Stomach smooth muscle (tissue), 2 donors: ENCODE measurements around the gene ABCC1.
A peak's percentile ranks its signal among the peaks of the same experiment; 100 is the strongest.
"Not testable (repeated sequence)": the region's sequence is repeated elsewhere in the genome, so short reads cannot be mapped to it uniquely, and the experiment has no call there.

Experiments used
- H3K27ac ChIP-seq: one replicate; pipeline ENCODE4 v1.7.0; 2013; ENCODE audit warnings: mild to moderate bottlenecking, low read length, inconsistent platforms
- H3K27me3 ChIP-seq, 2 donors: one replicate each; pipeline ENCODE4 v1.7.0; 2013; ENCODE audit warnings: low read length in 2 of 2; ENCODE audit not compliant: insufficient read depth in 2 of 2, control insufficient read depth in 1 of 2
- H3K36me3 ChIP-seq, 2 donors: one replicate each; pipeline ENCODE4 v1.7.0; 2013; ENCODE audit warnings: low read length in 2 of 2; ENCODE audit not compliant: control insufficient read depth in 2 of 2, insufficient read depth in 2 of 2
- H3K4me1 ChIP-seq: one replicate; pipeline ENCODE4 v1.7.0; 2013; ENCODE audit warnings: low read length; ENCODE audit not compliant: control insufficient read depth, insufficient read depth
- H3K4me3 ChIP-seq, 2 donors: one replicate each; pipeline ENCODE4 v1.7.0; 2013; ENCODE audit warnings: low read length in 2 of 2
- H3K9ac ChIP-seq, 2 donors: one replicate each; pipeline ENCODE4 v1.7.0; 2013; ENCODE audit warnings: low read length in 2 of 2, mild to moderate bottlenecking in 1 of 2
- H3K9me3 ChIP-seq, 2 donors: one replicate each; pipeline ENCODE4 v1.7.0; 2013; ENCODE audit warnings: low read length in 2 of 2; ENCODE audit not compliant: control insufficient read depth in 2 of 2
- donor health status: healthy.
- donor health status: Pancreatic carcinoma.

The ABCC1 gene

GRCh38 chr16:16167927-16168326, 218.5 kb downstream of the ABCC1 start:
- Histone ChIP-seq H3K36me3 (peaks cover 0 to 9% of the 10 kb centered on the region in 2 donors), H3K27ac (no peak overlapping the region), H3K4me3 (no peak overlapping the region), H3K27me3 (no peaks in the 10 kb centered on the region), H3K9me3 (no peaks in the 10 kb centered on the region), H3K9ac (no peak overlapping the region), H3K4me1 (no peaks in the 10 kb centered on the region)

- Histone ChIP-seq H3K27ac (no peak overlapping the region), H3K9ac (no peak overlapping the region), H3K9me3 (no peaks in the 10 kb centered on the region), H3K4me1 (no peaks in the 10 kb centered on the region), H3K4me3 (no peak overlapping the region), H3K27me3 (no peaks in the 10 kb centered on the region), H3K36me3 (peaks cover 0 to 12% of the 10 kb centered on the region in 2 donors)
Measured at GRCh38 chr16:16168431-16168830, 219.0 kb downstream of the ABCC1 start.

DNA sequence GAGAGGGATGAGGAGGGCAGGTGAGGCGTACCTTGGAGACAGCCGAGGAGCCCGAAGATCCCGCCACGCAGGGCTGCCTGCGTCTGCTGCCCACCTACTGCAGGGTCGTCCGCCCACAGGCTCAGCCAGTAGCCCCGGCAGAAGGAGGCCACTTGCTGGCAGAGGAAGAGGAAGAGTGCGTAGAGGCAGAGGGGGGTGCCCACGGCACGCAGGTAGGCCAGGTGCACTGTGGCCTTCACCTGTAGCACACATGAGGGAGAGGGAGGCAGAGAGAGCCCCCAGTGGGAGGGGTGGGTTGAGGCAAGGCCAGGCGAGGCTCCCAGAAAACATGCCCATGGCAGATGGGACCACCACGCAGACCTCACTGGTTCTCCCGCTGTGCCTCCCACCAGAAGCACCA, 220.2 kb downstream of the ABCC1 start:
- no peaks in the 10 kb centered on the region for H3K9me3 ChIP-seq
- no peak overlapping the region for H3K4me3 ChIP-seq
- peaks cover 0 to 8% of the 10 kb centered on the region in 2 donors for H3K36me3 ChIP-seq
- no peak overlapping the region for H3K9ac ChIP-seq
- H3K4me1 ChIP-seq: no peaks in the 10 kb centered on the region
- no peaks in the 10 kb centered on the region for H3K27me3 ChIP-seq
- no peak overlapping the region for H3K27ac ChIP-seq

GRCh38 chr16:16171332-16171919, 222.0 kb downstream of the ABCC1 start:
- Histone ChIP-seq H3K4me3 (no peak overlapping the region), H3K9me3 (no peaks in the 10 kb centered on the region), H3K4me1 (peaks cover 9% of the 10 kb centered on the region), H3K9ac (no peak overlapping the region), H3K27me3 (no peaks in the 10 kb centered on the region), H3K27ac (no peak overlapping the region), H3K36me3 (peaks cover 0 to 12% of the 10 kb centered on the region in 2 donors)

DNA sequence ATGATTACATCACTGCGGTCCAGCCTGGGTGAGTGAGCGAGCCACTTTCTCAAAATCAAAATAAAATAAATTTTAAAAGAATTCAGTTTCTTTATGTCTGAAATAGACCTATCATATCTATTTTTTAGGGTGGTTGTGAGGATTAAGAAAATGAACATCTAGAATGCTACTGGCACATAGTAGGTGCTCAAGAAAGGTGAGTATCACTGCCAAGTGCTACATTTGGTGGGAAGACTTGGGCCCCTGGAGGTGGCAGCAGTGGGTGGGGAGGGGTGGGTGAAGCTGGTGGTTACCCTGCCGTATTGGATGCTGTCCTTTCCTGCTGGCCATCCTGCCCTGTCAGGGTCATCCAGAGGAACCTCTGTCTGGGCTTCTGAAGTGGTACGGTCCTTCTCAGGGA, 223.6 kb downstream of the ABCC1 start:
- no peak overlapping the region for H3K27ac ChIP-seq
- no peak overlapping the region for H3K4me3 ChIP-seq
- peaks cover 9% of the 10 kb centered on the region for H3K4me1 ChIP-seq
- H3K9me3 ChIP-seq: no peaks in the 10 kb centered on the region
- H3K27me3 ChIP-seq: no peaks in the 10 kb centered on the region
- no peak overlapping the region for H3K9ac ChIP-seq
- peaks cover 0 to 12% of the 10 kb centered on the region in 2 donors for H3K36me3 ChIP-seq

DNA sequence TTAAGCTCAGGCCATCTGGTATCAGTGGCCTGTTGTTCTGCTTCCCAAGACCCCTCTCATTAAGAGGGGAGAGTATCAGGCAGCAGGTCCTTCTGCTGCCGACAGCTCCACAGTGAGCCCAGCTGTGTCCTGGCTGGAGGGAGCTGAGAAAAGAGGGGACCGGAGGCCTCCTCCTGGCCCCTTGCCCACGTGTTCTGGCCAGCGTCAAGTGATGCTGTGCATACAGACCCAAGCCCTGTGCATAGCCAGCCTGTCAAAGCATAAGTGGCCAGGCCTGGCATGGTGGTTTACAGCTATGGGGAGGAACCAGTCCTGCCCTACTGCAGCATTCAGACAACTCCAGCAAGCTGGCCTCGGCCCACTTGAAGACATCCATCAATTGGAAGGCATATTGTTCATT, 225.9 kb downstream of the ABCC1 start:
- H3K9ac ChIP-seq: peak overlapping the region; percentile 20 to 21
- H3K36me3 ChIP-seq: peaks cover 0 to 12% of the 10 kb centered on the region in 2 donors
- no peaks in the 10 kb centered on the region for H3K27me3 ChIP-seq
- H3K4me3 ChIP-seq: peak overlapping the region in 1 of 2 donors; percentile 15
- H3K9me3 ChIP-seq: no peaks in the 10 kb centered on the region
- peaks cover 9% of the 10 kb centered on the region for H3K4me1 ChIP-seq
- peak overlapping the region; percentile 31 for H3K27ac ChIP-seq

DNA sequence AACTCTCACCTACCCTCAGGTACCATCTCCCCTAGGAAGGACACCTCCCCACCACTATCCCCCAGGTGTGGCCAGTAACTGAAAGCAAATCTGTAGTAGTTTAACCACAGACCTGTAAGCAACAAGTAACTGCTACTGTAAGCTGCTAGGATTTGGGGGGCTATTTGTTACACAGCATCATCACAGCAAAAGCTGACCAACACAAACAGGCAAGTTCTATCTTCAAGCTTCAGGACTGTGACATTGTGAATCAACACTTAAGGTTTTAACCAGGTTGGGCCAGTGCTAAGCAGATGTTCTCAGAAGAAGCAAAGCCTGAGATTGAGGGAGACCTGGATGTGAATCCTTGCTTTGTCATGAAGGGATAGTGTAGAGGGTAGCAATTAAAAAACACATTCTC, 226.9 kb downstream of the ABCC1 start:
- Histone ChIP-seq H3K27me3 (no peaks in the 10 kb centered on the region), H3K36me3 (peaks cover 0 to 9% of the 10 kb centered on the region in 2 donors), H3K9me3 (no peaks in the 10 kb centered on the region), H3K4me3 (no peak overlapping the region), H3K9ac (no peak overlapping the region), H3K4me1 (peaks cover 9% of the 10 kb centered on the region), H3K27ac (peak overlapping the region; percentile 31)

- Histone ChIP-seq H3K27ac (no peak overlapping the region), H3K36me3 (peaks cover 0 to 4% of the 10 kb centered on the region in 2 donors), H3K9me3 (no peaks in the 10 kb centered on the region), H3K4me3 (no peak overlapping the region), H3K4me1 (peaks cover 9% of the 10 kb centered on the region), H3K9ac (no peak overlapping the region), H3K27me3 (no peaks in the 10 kb centered on the region)
Measured at GRCh38 chr16:16178455-16179162, 229.2 kb downstream of the ABCC1 start.

DNA sequence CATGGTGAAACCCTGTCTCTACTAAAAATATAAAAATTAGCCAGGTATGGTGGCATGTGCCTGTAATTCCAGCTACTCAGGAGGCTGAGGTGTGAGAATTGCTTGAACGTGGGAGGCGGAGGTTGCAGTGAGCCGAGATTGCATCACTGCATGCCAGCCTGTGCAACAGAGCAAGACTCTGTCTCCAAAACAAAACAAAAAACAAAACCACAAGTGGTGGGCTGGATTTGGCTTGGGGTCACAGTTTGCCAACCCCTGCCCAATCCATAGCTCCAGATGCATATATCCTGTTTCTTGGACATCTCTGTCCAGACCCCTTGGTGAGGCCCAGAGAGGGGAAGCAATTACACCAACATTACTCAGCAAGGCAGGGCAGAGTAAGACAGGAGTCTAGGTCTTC, 232.3 kb downstream of the ABCC1 start:
- not testable (repeated sequence) for H3K9ac ChIP-seq, H3K4me3 ChIP-seq, H3K27me3 ChIP-seq, H3K27ac ChIP-seq, H3K36me3 ChIP-seq, H3K4me1 ChIP-seq, H3K9me3 ChIP-seq

DNA sequence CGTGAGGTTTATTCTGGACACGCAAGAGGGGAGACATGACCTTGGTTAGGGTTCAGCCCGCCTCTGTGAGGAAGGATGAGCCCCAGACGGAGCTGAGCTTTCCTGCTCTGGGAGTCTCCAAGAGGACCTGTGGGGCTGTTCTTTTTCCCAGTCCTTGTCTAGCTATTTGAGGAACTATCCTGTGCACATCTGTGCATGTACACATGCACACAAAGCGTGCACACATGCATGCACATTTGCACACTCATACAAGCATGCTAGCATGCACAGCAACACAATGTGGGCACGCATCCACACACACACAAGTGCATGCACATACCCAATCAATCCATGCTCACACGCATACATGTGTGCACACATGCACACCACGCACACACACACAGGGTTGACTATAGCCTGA, 233.5 kb downstream of the ABCC1 start:
- H3K4me3 ChIP-seq: no peak overlapping the region
- no peaks in the 10 kb centered on the region for H3K9me3 ChIP-seq
- H3K27me3 ChIP-seq: no peaks in the 10 kb centered on the region
- H3K27ac ChIP-seq: no peak overlapping the region
- peaks cover 0 to 3% of the 10 kb centered on the region in 2 donors for H3K36me3 ChIP-seq
- H3K4me1 ChIP-seq: no peaks in the 10 kb centered on the region
- H3K9ac ChIP-seq: no peak overlapping the region

DNA sequence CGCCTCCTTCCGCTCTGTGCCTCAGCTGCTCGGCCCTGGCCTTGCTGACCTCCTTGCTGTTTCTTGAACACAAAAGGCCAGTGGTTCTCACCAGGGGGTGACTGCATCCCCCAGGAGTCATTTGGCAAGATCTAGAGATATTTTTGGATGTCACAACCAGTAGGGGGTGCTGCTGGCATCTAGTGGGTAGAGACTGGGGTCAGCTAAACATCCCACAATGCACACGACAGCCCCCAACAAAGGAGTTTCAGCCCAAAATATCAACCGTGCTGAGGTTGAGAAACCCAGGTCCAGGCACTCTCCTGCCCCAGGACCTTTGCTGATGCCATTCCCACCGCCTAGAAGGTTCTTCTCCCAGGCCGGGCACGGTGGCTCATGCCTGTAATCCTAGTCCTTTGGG, 234.1 kb downstream of the ABCC1 start:
- Histone ChIP-seq H3K9me3 (no peaks in the 10 kb centered on the region), H3K36me3 (peaks cover 0 to 3% of the 10 kb centered on the region in 2 donors), H3K4me1 (no peaks in the 10 kb centered on the region), H3K27ac (no peak overlapping the region), H3K9ac (no peak overlapping the region), H3K27me3 (no peaks in the 10 kb centered on the region), H3K4me3 (no peak overlapping the region)
